SW 1271 (cell line): Measurements from ENCODE around the gene BTBD9.

Experiments used
- DNase-seq, 2 experiments: peaks; one replicate each; lab custom pipeline; 2025; lab: John Stamatoyannopoulos, UW

The BTBD9 gene

DNA sequence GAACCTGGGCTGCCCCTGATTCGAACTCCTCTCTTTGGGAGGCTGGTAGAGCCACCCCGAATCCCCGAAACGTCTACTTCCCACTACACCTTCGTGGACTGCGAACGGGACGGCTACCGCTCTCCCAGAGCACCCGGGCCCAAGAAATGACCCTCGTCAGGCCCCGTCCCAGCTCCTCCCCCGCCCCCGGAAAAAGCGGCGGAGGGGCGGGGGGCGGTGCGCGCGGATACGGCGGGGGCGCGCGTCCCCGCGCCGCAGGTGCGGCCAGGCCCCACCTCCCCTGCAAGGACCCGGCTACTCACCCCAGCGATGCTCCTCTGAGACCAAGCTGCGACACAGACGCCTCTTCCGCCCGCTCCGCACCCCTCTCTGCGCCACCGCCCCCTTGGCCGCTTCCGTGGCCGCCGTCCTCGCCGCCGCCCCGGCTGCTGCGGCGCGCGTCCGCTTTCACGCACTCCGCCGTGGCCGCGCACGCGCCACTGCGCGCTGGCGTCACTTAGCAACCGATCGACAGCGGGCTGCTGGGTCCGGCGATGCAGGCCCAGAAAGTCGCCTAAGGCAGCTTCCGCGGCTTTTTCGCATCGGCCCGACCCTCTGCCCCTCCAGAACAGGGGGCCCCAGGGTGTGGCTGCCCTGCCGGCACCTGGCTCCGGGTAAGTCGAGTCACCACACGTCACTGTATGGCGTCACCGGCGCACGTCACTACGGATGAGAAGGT lies at the start of gene BTBD9:
Gene BTBD9, minus strand, starts transcription at position 432 of the 718 bp plus-strand sequence.
- peak; percentile 24 to 77 for DNase-seq

DNA sequence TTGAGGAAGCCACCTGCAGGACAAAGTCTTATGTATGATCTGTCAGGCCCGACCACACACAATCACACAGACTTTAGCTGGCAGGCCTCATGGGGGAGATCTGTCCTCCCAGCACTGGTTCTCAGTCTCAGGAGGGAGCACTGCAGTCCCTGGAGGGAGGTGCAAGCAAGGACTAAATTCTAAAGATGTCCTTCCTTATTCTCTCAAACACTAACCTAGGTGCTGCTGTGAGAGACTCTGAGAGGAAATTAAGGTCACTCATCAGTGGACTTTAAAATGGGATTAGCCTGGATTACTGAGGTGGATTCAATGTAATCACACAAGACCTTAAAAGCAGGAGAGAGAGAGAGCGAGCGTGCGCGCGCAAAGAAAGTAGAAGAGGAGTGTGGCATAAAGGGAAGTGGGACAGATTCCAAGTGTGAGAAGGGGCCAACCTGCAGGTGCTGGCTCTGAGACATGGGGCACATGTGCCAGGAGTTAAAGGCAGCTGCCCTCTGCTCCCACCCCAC lies 48.9 kb upstream of the BTBD9 start:
- no peak for DNase-seq

DNA sequence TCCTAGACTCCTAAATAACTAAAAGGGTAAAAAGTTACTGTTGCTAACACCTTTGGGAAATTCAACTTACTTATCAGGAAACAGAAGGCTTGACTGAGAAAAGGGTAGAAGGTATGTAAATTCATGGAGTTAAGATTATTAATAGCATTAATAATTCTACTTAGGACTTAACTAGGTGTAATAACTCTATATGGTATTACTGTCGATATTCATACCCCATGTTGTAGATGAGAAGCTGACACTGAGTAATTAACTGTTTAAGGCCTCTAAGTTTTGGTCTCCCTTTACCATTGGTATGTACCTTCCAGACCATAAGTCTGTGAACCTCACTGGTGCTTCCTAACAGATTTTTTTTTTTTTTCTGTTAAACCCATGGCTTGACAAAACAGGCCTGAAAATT lies 47.8 kb upstream of the BTBD9 start:
- DNase-seq = no peak

DNA sequence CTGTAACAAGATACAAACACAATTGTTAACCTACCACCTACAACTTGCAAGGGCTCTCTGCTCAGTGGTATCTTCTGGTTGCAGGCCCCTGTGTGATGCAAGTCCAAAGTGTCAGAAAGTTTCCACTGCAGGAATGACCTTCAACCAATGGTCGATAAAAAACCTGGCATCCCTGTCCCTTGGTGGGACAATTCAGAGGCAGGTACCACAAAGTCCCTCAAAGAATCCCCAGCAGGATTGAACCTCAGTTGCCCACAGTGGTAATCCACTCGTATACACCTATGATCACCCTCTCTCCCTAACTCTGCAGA lies 47.3 kb upstream of the BTBD9 start:
- no peak for DNase-seq

DNA sequence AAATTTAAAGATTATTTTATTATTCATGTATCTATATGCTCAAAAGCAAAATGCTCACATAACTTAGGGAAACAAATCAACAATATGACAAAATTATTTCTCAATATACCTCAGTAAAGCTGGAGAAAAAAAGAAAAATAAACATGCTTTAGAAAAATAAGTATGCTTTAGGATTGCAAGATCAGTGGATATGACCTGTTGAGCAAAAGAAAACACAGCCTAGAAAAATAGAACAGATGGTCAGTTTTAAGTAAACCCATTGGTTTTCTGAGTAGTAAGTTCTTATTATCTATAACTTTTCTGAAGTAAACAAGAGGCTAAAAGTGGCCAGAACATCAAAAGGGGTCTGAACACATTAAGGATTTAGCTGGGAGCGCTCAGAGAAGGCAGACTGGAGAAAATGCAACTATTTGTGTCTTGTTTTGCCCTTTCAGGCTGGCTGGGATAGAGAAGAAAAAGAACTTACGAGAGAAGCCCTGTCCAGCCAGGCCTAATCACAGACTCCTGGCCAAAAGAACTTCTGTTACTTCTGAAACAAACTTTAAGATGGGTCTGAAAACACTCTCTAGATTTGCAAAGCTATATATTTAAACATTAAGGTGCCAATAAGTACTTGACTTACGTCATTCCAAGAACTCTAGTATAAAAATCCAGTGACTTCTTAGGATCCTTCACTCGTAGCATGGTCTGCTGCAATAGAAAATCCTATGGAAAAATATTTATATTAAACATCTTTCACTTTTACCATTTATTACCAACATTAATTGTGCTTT lies 46.7 kb upstream of the BTBD9 start:
- DNase-seq = no peak

DNA sequence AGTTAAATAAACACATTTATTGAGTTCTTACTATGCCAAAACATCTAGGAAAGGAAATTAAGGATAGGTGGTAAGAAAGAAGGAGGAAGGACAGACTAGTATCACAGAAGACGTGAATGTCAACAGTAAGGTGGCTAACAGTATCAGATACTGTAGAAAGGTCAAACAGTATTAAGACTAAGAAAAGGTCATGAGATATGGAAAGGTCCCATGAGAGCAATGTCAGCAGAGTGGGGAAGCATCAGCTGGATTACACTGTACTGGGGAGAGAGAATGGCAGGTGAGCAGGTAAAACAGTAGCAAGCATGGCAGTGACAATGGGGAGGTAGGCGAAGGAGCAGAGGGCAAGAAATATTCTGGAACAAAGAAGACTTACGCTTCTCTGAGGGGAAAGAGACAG lies 45.2 kb upstream of the BTBD9 start:
- DNase-seq = no peak

DNA sequence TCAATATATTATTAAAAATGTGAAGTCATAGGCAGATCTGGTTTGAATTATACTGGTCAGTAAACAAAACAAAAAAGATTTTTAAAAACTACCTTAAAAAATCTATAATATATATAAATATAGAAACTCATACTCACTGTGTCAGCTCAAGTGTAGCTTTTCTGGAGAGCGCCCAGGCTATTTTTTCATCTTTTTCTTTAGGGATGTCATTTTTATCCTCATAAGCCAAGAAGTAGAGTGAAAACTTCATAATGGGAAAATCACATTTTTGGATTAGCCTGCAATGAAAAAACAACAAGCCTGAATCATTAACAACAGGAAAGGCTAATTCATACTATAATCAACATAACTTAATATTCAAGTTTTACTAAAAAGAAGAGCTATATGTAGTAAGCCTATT lies 44.5 kb upstream of the BTBD9 start:
- no peak for DNase-seq

DNA sequence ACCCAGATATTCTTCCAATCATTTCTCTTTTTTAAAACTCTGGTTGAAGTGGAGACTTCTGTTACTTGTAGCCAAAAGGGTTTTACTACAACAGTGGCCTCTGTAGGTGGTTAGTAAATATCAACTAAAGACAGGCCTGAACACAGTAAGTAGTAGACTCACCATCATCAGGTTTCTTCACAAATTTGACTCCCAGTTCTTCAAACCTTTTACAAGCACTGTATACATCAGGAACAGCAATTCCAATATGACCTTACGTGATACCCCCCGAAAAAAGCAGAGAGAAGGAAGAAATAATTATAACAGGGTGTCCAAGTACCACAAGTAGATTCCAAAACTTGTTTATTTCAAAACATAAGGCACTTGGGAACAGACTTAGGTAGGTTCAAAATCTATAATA lies 42.1 kb upstream of the BTBD9 start:
- DNase-seq = no peak

DNA sequence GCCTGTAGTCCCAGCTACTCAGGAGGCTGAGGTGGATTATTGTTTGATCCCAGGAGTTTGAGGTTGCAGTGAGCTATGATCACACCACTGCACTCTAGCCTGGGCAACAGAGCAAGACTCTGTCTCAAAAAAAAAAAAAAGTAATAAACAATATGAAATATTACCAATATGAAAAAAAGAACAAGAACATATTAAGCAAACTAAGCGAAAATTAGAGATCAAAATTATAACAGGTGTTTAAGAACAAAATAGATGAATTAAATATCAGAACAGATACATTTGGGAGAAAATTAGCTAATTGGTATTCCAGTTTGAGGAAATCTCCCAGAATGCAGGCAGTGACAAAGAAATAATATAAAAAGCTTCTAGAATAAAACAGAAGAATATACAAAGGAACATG lies 39.9 kb upstream of the BTBD9 start:
- DNase-seq = no peak

DNA sequence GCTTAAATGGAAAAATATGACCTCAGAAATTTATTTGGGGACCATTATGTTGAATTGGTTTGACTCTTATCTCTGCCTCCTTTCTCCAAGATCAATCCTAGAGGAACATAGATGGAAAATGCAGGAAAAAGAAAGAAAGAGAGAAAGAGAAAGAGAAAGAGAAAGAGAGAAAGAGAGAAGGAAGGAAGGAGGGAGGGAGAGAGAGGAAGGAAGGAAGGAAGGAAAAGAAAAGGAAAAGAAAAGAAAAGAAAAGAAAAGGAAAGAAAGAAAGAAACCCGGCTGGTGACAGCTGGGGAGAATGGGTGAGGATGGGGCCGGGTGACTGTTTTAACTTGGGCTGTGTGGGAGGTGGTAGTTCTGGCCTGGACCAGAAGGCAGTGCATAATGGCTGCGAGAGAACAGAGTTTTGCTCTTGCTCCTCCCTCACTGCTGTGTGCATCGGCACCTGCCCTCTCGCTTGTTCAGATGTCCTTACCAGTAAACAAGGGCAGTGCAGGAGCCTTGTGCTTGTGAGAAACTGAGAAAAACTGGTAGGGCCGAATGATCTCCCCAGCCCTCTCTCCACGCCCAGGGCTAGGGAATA lies 38.5 kb upstream of the BTBD9 start:
- no peak for DNase-seq

DNA sequence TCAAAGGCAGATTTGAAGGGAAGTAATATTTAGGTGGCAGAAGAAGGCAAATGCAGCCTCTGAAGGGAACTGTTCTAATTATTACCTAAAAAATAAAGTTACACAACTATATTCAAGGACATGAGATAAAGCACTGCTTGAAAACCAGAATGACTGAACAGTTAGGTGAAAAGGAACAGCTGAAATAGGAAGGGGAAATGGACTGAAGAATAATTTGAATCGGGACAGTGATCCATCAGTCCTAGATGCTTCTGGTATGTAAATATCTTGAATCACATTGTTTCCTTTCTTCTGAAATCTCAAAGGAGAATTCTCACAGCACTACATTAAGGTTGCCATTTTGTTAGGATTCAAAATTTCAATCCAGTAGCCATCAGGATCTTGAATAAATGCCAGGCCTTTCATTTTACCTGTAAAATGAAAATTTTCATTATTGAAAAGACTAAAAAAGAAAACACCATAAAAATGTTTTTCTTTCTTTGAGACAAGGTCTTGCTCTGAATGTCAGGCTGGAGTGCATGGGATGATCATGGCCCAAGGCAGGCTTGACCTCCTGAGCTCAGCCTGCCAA lies 37.3 kb upstream of the BTBD9 start:
- DNase-seq = no peak

DNA sequence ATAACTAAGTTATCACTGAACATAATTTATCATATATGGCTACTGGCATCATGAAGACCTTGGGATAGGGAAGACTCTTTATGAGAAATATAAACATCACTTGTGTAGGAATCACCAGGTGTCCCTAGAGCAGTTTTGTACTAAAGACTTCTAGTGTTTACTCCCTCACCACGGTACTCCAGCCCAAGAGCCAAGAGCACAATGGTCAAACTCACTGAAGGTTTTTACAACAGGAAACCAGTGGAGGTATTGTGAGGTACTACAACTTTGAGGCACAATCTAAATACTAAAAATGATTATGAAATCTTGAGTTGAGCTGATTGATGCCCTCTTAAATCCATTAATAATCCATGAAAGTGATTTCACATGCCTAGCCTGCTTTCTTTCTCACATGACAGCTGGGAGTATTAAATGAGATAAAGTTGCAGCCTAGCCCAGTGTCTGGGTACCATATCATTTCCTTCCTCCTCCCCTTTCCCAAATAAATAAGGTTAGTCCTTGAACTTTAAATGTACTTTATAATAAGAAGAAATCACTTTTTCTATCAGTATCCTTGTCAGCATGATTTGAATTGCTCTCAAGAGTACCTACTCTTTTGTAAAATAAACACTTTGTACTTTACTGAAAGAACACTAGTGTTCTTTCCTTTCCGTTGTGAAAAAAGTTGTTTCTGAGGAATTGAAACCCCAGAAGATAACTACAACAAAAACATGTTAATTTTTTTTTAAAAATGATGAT lies 36.7 kb upstream of the BTBD9 start:
- DNase-seq = no peak

DNA sequence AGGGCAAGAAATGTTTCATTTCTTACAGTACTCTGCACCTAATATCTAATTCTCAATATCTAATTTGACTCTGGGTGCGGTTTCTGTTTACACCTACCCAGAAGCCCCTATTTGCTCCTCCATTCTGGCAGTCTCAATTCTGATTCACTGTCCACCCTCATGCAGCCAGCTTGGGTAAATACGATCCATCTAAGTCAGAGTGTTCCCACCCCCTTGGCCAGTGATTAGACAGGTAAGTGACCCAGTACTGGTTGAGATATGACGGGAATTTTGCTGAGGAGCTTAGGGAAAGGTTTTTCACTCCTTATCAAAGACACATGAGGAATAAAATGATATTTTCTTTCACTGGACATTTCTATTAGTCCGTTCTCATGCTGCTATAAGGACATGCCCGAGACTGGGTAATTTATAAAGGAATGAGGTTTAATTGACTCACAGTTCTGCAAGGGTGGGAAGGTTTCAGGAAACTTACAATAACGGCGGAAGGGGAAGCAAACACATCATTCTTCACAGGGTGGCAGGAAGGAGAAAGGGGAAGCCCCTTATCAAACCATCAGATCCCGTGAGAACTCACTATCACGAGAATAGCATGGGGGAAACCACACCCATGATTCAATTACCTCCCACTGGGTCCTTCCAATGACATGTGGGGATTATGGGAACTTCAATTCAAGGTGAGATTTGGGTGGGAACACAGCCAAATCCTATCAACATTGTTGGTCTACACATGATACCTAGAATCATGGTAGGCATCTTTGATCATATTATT lies 33.9 kb upstream of the BTBD9 start:
- DNase-seq = no peak

DNA sequence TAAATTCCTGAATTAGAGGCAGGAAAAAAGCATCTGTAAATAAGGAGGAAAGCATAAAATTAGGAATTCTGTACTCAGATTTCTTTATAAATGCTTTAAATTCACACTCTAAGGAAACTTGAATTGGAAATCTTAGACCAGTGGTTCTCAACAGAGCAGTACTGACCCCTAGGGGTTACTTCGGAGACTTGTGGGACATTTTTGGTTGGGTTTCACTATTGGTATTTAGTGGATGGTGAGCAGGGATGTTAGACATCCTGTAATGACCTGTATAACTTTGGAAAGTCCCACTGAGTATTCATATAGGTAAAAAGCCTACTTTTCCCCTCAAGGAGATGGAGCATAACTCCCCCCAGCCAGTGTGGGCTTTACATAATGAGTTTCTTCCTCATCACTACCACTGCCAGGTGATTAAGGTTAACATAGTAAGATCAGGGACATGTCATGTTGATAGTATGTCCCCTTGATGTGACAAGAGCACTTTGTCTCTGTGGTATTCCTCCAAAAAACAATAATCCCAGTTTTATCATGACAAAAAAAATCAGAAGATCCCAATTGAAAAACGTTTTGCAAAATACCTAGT lies 32.2 kb upstream of the BTBD9 start:
- DNase-seq = peak in 1 of 2 experiments; percentile 68

DNA sequence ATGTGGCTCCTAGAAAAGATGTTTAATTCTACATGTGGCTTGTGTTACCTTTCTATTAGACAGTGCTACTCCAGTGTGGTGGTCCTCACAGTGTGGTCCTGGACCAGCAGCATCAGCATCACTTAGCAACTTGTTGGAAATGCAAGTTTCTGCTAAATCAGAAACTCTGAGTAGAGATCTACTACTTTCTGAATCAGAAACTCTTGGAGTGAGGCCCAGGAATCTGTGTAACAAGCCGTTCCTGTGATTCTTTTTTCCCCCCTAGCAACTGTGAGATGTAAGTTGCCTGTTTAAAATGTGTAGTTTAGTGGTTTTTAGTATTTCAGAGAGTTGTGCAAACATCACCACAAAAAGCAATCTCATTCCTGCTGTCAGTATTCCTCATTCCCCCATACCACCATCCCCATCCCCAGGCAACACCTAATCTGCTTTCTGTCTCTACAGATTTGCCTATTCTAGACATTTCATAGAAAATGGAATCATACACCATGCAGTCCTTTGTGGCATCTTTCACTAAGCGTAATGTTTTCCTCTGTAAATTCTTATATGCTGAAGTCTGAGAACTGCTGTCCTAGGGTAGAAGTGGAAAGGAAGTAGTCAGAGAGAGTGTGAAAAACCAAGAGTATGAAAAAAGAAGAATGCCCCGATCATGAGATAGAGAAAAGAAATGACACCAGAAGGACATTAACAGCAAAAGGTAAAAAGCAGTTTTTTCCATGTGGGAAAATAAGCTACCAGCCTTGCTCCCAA lies 18.9 kb upstream of the BTBD9 start:
- no peak for DNase-seq

DNA sequence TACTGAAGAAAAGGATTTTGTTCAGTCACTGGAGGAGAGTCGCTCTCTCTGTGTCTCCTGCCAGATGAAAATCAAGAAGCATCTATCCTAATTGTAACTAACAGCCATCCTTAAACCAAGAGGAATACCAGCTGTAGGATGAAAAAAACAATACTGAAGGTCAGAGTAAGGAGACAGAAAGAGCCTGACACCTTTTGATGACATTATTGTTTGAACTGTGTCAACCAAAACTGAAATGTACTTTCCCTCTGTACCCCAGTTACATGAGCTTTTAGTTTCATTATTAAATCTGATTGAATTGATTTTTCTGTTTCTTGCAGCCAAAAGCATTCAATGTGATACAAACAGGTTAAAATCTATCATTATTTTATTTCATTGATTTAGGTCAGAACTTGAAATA lies 17.2 kb upstream of the BTBD9 start:
- DNase-seq = no peak

DNA sequence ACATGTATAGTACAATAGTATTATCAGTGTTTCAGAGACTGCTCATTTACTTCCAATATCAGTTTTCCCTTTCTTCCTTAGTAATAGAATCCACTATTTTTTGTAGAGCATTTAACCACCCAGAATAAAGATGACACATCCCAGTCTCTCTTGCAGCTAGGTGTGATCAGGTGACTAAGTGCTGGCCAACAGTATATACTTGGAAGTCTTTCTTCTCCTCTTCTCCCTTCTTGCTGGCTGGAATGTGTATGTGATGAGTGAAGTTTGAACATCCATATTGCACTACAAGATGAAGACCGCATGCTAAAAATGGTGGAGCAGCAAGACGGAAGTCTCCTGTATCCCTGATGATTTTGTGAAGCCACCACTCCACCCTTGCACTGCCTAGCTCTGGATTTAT lies 14.5 kb upstream of the BTBD9 start:
- DNase-seq = no peak

DNA sequence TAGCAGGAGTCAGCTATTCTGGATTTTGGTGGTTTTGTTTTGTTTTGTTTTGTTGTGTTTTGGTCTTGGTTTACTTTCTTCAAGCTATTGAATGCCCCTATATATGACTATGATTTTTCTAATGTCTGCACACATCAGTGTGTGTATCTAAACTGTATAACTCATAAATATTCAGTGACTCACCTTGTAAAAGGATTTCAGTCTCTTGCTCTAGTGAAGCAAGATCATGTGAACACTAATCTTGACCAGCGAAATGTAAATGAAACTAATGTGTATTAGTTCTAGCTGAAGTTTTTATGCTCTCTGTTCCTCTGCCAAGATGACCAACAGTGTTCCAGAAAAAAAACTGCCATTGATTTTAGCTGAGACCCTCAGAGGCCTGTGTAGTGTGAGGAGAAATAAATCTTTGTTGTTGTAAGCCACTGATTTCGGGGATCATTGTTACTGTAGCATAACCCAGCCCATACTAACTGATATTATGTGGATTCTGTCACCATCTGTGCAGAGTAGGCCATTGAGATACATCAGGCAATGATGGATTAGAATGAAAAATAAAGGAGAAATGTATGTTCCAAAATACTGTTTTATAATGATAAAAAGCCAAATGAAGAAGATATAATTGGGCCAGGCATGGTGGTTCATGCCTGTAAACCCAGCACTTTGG lies 11.5 kb upstream of the BTBD9 start:
- DNase-seq = no peak

DNA sequence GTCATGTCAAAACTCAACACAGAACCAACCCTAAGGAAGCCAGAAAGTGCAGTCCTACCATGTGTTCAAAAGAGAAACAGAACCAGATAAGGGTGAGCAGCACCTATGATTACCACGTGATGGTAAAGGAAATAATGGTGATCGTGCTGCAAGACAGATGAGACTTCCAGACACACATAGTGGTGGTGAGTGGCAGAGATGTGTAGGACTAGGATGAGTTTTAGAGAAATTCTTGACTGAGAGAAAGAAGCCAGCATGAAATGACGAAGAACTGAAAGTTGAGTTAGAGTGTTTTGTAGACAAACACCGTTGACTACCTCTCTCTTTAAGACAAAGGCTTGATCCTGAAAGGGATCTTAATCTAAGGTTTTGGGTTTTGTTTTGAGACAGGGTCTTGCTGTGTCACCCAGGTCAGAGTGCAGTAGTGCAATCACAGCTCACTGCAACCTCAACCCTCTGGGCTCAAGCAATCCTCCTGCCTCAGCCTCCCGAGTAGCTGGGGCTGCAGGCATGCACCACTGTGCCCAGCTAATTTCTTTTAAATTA lies 10.6 kb upstream of the BTBD9 start:
- no peak for DNase-seq

DNA sequence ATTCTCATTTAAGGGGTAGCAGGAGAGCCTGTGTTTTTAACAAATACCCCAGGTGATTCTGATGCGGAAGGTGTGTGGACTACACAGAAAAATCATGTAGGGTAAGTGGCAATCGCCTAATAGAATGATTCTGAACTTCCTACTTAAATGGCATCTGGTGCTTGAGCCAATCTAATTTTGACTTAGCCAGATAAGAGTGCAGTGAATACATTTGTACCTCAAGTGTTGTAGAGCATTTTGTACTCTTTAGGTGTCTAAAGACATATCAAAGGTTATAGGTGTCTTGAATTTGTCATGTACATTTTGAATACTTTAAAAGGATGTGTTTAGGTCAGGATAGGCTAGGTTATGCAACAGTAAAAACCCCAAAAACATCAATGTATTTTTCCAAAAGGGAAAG lies 10.0 kb upstream of the BTBD9 start:
- no peak for DNase-seq
